HepG2 (cell line): Measurements from ENCODE around the gene BICDL2. TPM values are rescaled to one million over a fixed set of nuclear protein-coding genes. Genes with fewer than 3 reads are reported as not detected.

Experiments used
- BRD4 ChIP-seq: sonication (generic); formaldehyde crosslinking; IDR thresholded peaks from 2 replicates; pipeline ENCODE4 v1.4.0; 2020; ENCODE audit warnings: missing genetic modification reagents
- ESRRA ChIP-seq: sonication (generic); formaldehyde crosslinking; IDR thresholded peaks from 2 replicates; pipeline ENCODE4 v1.5.1; 2020; ENCODE audit warnings: mild to moderate bottlenecking, low read depth, missing genetic modification reagents
- FOXK1 ChIP-seq: sonication (generic); formaldehyde crosslinking; IDR thresholded peaks from 2 replicates; pipeline ENCODE4 v1.4.0; 2020; ENCODE audit warnings: low read depth, missing genetic modification reagents, borderline replicate concordance
- GFI1 ChIP-seq: sonication (generic); formaldehyde crosslinking; IDR thresholded peaks from 2 replicates; pipeline ENCODE4 v1.5.0; 2020; ENCODE audit warnings: missing genetic modification reagents, mild to moderate bottlenecking, borderline replicate concordance
- GMEB1 ChIP-seq: sonication (generic); formaldehyde crosslinking; IDR thresholded peaks from 2 replicates; pipeline ENCODE4 v1.5.1; 2020; ENCODE audit warnings: missing genetic modification reagents, mild to moderate bottlenecking, borderline replicate concordance
- JARID2 ChIP-seq: sonication (generic); formaldehyde crosslinking; IDR thresholded peaks from 2 replicates; pipeline ENCODE4 v1.8.1; 2023; ENCODE audit warnings: missing genetic modification reagents, inconsistent platforms; ENCODE audit not compliant: insufficient replicate concordance
- KLF13 ChIP-seq: sonication (generic); formaldehyde crosslinking; IDR thresholded peaks from 2 replicates; pipeline ENCODE4 v1.4.0; 2020; ENCODE audit warnings: mild to moderate bottlenecking, missing genetic modification reagents
- MAFF ChIP-seq: IDR thresholded peaks from 2 replicates; pipeline ENCODE4 v1.6.1; 2011; ENCODE audit warnings: low read depth, low read length, improper control_type of control experiment
- MIER3 ChIP-seq: IDR thresholded peaks from 2 replicates; pipeline ENCODE4 v1.6.1; 2016; ENCODE audit warnings: missing compliant biosample characterization, borderline replicate concordance
- NR1H2 ChIP-seq: sonication (generic); formaldehyde crosslinking; IDR thresholded peaks from 2 replicates; pipeline ENCODE4 v1.8.1; 2022; ENCODE audit warnings: low read depth, missing genetic modification reagents, borderline replicate concordance
- PHF21A ChIP-seq: sonication (generic); formaldehyde crosslinking; IDR thresholded peaks from 2 replicates; pipeline ENCODE4 v1.5.0; 2020; ENCODE audit warnings: mild to moderate bottlenecking, missing genetic modification reagents
- RBM39 ChIP-seq: fragments of 200-400 bp; formaldehyde crosslinking; IDR thresholded peaks from one replicate; pipeline ENCODE4 v1.6.1; 2018; ENCODE audit warnings: antibody characterized with exemption, mild to moderate bottlenecking, low read depth, low read length; ENCODE audit not compliant: poor library complexity, severe bottlenecking
- SAFB2 ChIP-seq: sonication (generic); formaldehyde crosslinking; IDR thresholded peaks from 2 replicates; pipeline ENCODE4 v1.5.1; 2020; ENCODE audit warnings: missing genetic modification reagents, low read depth, mild to moderate bottlenecking, borderline replicate concordance
- STAG1 ChIP-seq: sonication (generic); formaldehyde crosslinking; IDR thresholded peaks from 2 replicates; pipeline ENCODE4 v1.4.0; 2020; ENCODE audit warnings: missing genetic modification reagents
- SYNCRIP ChIP-seq: fragments of 200-400 bp; formaldehyde crosslinking; IDR thresholded peaks from 2 replicates; pipeline ENCODE4 v1.6.1; 2018; ENCODE audit warnings: mild to moderate bottlenecking, low read depth, low read length; ENCODE audit not compliant: insufficient read depth
- ZEB1 ChIP-seq: IDR thresholded peaks from 2 replicates; pipeline ENCODE4 v1.6.1; 2012; ENCODE audit warnings: mild to moderate bottlenecking, low read depth, inconsistent platforms; ENCODE audit not compliant: insufficient replicate concordance
- ZNF326 ChIP-seq: sonication (generic); formaldehyde crosslinking; IDR thresholded peaks from 2 replicates; pipeline ENCODE4 v1.4.0; 2020; ENCODE audit warnings: missing genetic modification reagents, borderline replicate concordance
- ZNF550 ChIP-seq: sonication (generic); formaldehyde crosslinking; IDR thresholded peaks from 2 replicates; pipeline ENCODE4 v1.4.0; 2020; ENCODE audit warnings: mild to moderate bottlenecking, missing genetic modification reagents, borderline replicate concordance
- ZNF7 ChIP-seq: IDR thresholded peaks from 2 replicates; pipeline ENCODE4 v1.6.1; 2016; ENCODE audit warnings: missing biosample characterization, missing genetic modification reagents
- ZNF768 ChIP-seq: sonication (generic); formaldehyde crosslinking; IDR thresholded peaks from 2 replicates; pipeline ENCODE4 v1.4.0; 2020; ENCODE audit warnings: missing genetic modification reagents
- polyA plus RNA-seq, 8 experiments: library from polyadenylated mRNA; depleted of rRNA in 3 of 8; stranded (reverse) in 7 of 8; unstranded in 1 of 8; fragments of >200 nt; fragmentation: Illumina TruSeq in 4 of 8; extraction: Trizol in 4 of 8; gene quantifications; 2 replicates each; pipeline versions ENCODE4 v1.2.1 to v1.2.3, GENCODE V29; 2011 to 2016; ENCODE audit warnings: low read depth in 4 of 8, missing spikeins in 1 of 8, mixed read lengths in 1 of 8; ENCODE audit not compliant: insufficient read depth in 1 of 8
- total RNA-seq, 5 experiments: library from RNA; depleted of rRNA; stranded (reverse); fragments of >200 nt; fragmentation: Illumina TruSeq; extraction: Trizol; gene quantifications; 2 replicates each; pipeline ENCODE4 v1.2.3, GENCODE V29; 2016; ENCODE audit warnings: low read depth in 1 of 5
- TF ChIP-seq, protein P1 (sequence below): sonication (generic); formaldehyde crosslinking; IDR thresholded peaks from 2 replicates; pipeline ENCODE4 v1.5.1; 2020; ENCODE audit warnings: missing genetic modification reagents, mild to moderate bottlenecking, borderline replicate concordance
- TF ChIP-seq, protein P2 (sequence below): sonication (generic); formaldehyde crosslinking; IDR thresholded peaks from 2 replicates; pipeline ENCODE4 v1.4.0; 2020; ENCODE audit warnings: low read depth, mild to moderate bottlenecking, missing genetic modification reagents
- TF ChIP-seq, protein P3 (sequence below): IDR thresholded peaks from 2 replicates; pipeline ENCODE4 v1.6.1; 2016; ENCODE audit warnings: mild to moderate bottlenecking

BICDL2 gene
- total and polyA plus RNA-seq, 2 of the 13 experiments (the other 11 are each of a cell fraction or from before 2014, with no cell fraction given) = 0.12 TPM; not detected in 1

DNA sequence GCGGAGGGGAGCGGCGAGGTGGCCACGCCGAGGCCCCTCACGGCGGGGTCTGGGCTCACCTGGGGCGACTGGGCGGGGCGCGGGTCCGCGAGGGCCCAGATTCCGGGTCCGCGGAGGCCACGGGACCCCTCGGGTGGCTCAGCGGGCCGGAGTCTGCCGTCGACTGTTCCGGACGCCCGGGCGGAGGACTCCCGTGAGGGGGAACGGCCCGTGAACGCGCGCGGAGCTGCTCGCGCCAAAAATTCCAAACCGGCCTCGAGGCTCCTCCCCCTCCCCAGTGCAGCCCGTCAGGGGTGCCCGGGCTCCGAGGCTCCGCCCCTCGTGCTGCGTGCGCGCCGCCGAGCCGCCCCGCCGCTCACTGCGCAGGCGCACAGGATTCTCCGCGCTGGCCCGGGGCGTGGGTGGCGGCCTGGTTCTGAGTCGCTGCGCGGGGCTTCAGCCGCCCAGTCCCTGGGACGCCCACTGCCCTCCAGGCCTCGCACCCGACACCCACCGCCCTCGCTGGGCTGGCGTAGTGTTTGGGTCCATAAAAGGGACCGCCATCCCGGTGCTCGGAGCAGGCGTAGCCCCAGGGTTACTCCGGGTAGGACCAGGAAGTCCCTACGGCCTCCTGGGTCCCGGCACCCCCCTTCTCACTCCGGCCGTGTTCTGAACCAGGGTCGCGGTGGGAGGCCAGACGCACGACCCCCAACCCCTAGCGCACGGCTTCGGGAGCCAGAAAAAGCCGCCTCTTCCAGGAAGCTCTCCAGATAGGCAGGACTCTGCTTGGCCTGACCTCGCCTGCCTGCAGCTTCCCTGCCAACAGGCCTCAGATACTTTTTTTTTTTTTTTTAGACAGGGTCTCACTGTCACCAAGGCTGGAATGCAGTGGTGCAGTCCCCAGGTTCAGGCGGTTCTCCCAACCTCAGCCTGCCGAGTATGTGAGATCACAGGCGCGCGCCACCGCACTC lies 56.2 kb downstream of the BICDL2 start, which contains the start of gene PKMYT1 (continued):
- no peak for TF ChIP-seq PHF21A (CRISPR knock-in tag)
- TF ChIP-seq ESRRA (CRISPR knock-in tag) = 0 out of 2 replicates have a peak, but pooled peaks have one; percentile 47
- no peak for TF ChIP-seq KLF13
- TF ChIP-seq, protein P1, sequence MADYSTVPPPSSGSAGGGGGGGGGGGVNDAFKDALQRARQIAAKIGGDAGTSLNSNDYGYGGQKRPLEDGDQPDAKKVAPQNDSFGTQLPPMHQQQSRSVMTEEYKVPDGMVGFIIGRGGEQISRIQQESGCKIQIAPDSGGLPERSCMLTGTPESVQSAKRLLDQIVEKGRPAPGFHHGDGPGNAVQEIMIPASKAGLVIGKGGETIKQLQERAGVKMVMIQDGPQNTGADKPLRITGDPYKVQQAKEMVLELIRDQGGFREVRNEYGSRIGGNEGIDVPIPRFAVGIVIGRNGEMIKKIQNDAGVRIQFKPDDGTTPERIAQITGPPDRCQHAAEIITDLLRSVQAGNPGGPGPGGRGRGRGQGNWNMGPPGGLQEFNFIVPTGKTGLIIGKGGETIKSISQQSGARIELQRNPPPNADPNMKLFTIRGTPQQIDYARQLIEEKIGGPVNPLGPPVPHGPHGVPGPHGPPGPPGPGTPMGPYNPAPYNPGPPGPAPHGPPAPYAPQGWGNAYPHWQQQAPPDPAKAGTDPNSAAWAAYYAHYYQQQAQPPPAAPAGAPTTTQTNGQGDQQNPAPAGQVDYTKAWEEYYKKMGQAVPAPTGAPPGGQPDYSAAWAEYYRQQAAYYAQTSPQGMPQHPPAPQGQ (CRISPR knock-in tag) = no peak
- TF ChIP-seq, protein P2, sequence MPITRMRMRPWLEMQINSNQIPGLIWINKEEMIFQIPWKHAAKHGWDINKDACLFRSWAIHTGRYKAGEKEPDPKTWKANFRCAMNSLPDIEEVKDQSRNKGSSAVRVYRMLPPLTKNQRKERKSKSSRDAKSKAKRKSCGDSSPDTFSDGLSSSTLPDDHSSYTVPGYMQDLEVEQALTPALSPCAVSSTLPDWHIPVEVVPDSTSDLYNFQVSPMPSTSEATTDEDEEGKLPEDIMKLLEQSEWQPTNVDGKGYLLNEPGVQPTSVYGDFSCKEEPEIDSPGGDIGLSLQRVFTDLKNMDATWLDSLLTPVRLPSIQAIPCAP (CRISPR knock-in tag) = no peak
- TF ChIP-seq ZNF326 (CRISPR knock-in tag) = no peak
- TF ChIP-seq GMEB1 (CRISPR knock-in tag) = peak; percentile 94
- TF ChIP-seq MIER3 (CRISPR knock-in tag) = no peak
- TF ChIP-seq ZNF550 = no peak
- no peak for TF ChIP-seq SYNCRIP
- peak; percentile 88 for TF ChIP-seq BRD4 (CRISPR knock-in tag)
- TF ChIP-seq FOXK1 = no peak
- TF ChIP-seq ZNF768 = no peak; the same call in 1 of the 2 replicates
- TF ChIP-seq MAFF = no peak
- TF ChIP-seq STAG1 (CRISPR knock-in tag) = no peak
- TF ChIP-seq, protein P3, sequence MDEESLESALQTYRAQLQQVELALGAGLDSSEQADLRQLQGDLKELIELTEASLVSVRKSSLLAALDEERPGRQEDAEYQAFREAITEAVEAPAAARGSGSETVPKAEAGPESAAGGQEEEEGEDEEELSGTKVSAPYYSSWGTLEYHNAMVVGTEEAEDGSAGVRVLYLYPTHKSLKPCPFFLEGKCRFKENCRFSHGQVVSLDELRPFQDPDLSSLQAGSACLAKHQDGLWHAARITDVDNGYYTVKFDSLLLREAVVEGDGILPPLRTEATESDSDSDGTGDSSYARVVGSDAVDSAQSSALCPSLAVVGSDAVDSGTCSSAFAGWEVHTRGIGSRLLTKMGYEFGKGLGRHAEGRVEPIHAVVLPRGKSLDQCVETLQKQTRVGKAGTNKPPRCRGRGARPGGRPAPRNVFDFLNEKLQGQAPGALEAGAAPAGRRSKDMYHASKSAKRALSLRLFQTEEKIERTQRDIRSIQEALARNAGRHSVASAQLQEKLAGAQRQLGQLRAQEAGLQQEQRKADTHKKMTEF = no peak
- peak; percentile 20 for TF ChIP-seq RBM39
- TF ChIP-seq GFI1 (CRISPR knock-in tag) = peak; percentile 79; the same call in 1 of the 2 replicates
- no peak for TF ChIP-seq ZNF7
- no peak for TF ChIP-seq JARID2 (CRISPR knock-in tag)
- no peak for TF ChIP-seq ZEB1
- TF ChIP-seq NR1H2 (CRISPR knock-in tag) = no peak
- peak; percentile 33; the same call in 1 of the 2 replicates for TF ChIP-seq SAFB2 (CRISPR knock-in tag)
